ENCODE data around the gene SEMA4A.
"Not testable (repeated sequence)": the region's sequence is repeated elsewhere in the genome, so short reads cannot be mapped to it uniquely, and the experiment has no call there.

The SEMA4A gene

GRCh38 chr1:156198831-156199349 lies 45.5 kb downstream of the SEMA4A start:
- DNase-seq = peak; percentile 62

GRCh38 chr1:156200044-156200443 lies 46.7 kb downstream of the SEMA4A start:
- DNase-seq = peak; percentile 41

- no peak for DNase-seq
These were observed 49.9 kb downstream of the SEMA4A start for GRCh38 chr1:156203331-156203730.

GRCh38 chr1:156204686-156205085 lies 51.3 kb downstream of the SEMA4A start:
- no peak for DNase-seq

- no peak for DNase-seq
These were observed 57.9 kb downstream of the SEMA4A start for GRCh38 chr1:156211243-156211642.

GRCh38 chr1:156212130-156212529 lies 58.7 kb downstream of the SEMA4A start:
- DNase-seq = no peak

GRCh38 chr1:156212833-156213643 lies 59.7 kb downstream of the SEMA4A start, which contains the start of gene PMF1:
Gene PMF1, plus strand, starts transcription at chr1:156213007. Its CDS starts 9 bp downstream, at chr1:156213016.
- DNase-seq = peak; percentile 98

- DNase-seq = no peak
These were observed 60.2 kb downstream of the SEMA4A start for GRCh38 chr1:156213644-156213966.

- peak; percentile 83 for DNase-seq
These were observed 60.8 kb downstream of the SEMA4A start for GRCh38 chr1:156214024-156214748.

GRCh38 chr1:156216361-156217086 lies 63.1 kb downstream of the SEMA4A start:
- not testable (repeated sequence) for DNase-seq

- peak; percentile 91 for DNase-seq
These were observed 64.5 kb downstream of the SEMA4A start for GRCh38 chr1:156217871-156218270.

GRCh38 chr1:156220226-156220625 lies 66.8 kb downstream of the SEMA4A start:
- no peak for DNase-seq

- peak; percentile 42 for DNase-seq
These were observed 68.8 kb downstream of the SEMA4A start for GRCh38 chr1:156221986-156222692.

- no peak for DNase-seq
These were observed 72.3 kb downstream of the SEMA4A start for GRCh38 chr1:156225677-156226014.

- DNase-seq = peak; percentile 84
These were observed 72.7 kb downstream of the SEMA4A start for GRCh38 chr1:156226116-156226538.

- no peak for DNase-seq
These were observed 73.4 kb downstream of the SEMA4A start for GRCh38 chr1:156226782-156227181.
